Measurements from ENCODE around the gene ZMYND12.

- TF ChIP-seq POLR2A (IDR thresholded peaks at IDR 0.05) (no peak), CTCF (IDR thresholded peaks at IDR 0.05) (no peak)
These were observed 21.5 kb downstream of the ZMYND12 start for GRCh38 chr1:42434340-42434739.

Measured in adrenal gland (tissue), 5 donors.